GM12892 (cell line): ENCODE measurements around the gene GNA12.

Source experiments
- DNase-seq: peaks from one replicate; pipeline ENCODE4 v3.0.0; 2011; ENCODE audit not compliant: insufficient read length
- FAIRE-seq: peaks from 2 replicates; lab custom pipeline; 2011; peaks lifted over from hg19 to GRCh38; lab: Jason Lieb, UNC
- POLR2A ChIP-seq: IDR thresholded peaks from 2 replicates; pipeline ENCODE4 v1.6.1; 2011; ENCODE audit warnings: low read depth, low read length, control low read depth
- POLR2AphosphoS5 ChIP-seq: IDR thresholded peaks from 2 replicates; pipeline ENCODE4 v1.6.1; 2011; ENCODE audit warnings: low read depth, low read length, control low read depth
- TAF1 ChIP-seq: IDR thresholded peaks from 2 replicates; pipeline ENCODE4 v1.6.1; 2011; ENCODE audit warnings: low read depth, mild to moderate bottlenecking, control low read depth, low read length, borderline replicate concordance

The GNA12 gene

GRCh38 chr7:2760098-2760889, 83.8 kb downstream of the GNA12 start:
- DNase-seq (no peak), FAIRE-seq (no peak)
- TF ChIP-seq TAF1 (no peak), POLR2A (no peak), POLR2AphosphoS5 (no peak)

GRCh38 chr7:2759736-2760097, 84.4 kb downstream of the GNA12 start:
- DNase-seq (no peak), FAIRE-seq (no peak)
- TF ChIP-seq POLR2AphosphoS5 = no peak
- TF ChIP-seq TAF1 = no peak
- TF ChIP-seq POLR2A = no peak

- TF ChIP-seq POLR2AphosphoS5 (no peak), POLR2A (no peak), TAF1 (no peak)
- DNase-seq (no peak), FAIRE-seq (no peak)
Measured at GRCh38 chr7:2758673-2759616, 85.2 kb downstream of the GNA12 start.

- no peak for DNase-seq
- FAIRE-seq = peak; percentile 82
- TF ChIP-seq TAF1 (0 out of 2 replicates have a peak, but pooled peaks have one; percentile 30), POLR2AphosphoS5 (peak; percentile 56), POLR2A (no peak)
Measured at GRCh38 chr7:2757904-2758672, 86.0 kb downstream of the GNA12 start.

GRCh38 chr7:2757361-2757903, 86.7 kb downstream of the GNA12 start:
- no peak for DNase-seq

GRCh38 chr7:2755531-2755930, 88.6 kb downstream of the GNA12 start:
- no peak for TF ChIP-seq TAF1
- no peak for TF ChIP-seq POLR2A
- TF ChIP-seq POLR2AphosphoS5 = no peak
- FAIRE-seq = no peak

More at GRCh38 chr7:2757361-2757903, 86.7 kb downstream of the GNA12 start:
- no peak for FAIRE-seq
- TF ChIP-seq TAF1 = no peak
- no peak for TF ChIP-seq POLR2AphosphoS5
- no peak for TF ChIP-seq POLR2A

GRCh38 chr7:2754912-2755311, 89.2 kb downstream of the GNA12 start:
- FAIRE-seq = no peak
- no peak for TF ChIP-seq POLR2AphosphoS5
- no peak for DNase-seq

More at GRCh38 chr7:2755531-2755930, 88.6 kb downstream of the GNA12 start:
- no peak for DNase-seq

- no peak for FAIRE-seq
- DNase-seq = no peak
- TF ChIP-seq POLR2A (no peak), TAF1 (no peak), POLR2AphosphoS5 (no peak)
Measured at GRCh38 chr7:2754086-2754485, 90.0 kb downstream of the GNA12 start.

GRCh38 chr7:2753148-2753547, 91.0 kb downstream of the GNA12 start:
- FAIRE-seq = no peak

GRCh38 chr7:2751086-2751485, 93.0 kb downstream of the GNA12 start:
- no peak for TF ChIP-seq POLR2A
- TF ChIP-seq POLR2AphosphoS5 = no peak
- no peak for TF ChIP-seq TAF1
- DNase-seq = no peak
- no peak for FAIRE-seq

More at GRCh38 chr7:2753148-2753547, 91.0 kb downstream of the GNA12 start:
- TF ChIP-seq POLR2AphosphoS5 = no peak
- no peak for TF ChIP-seq POLR2A
- no peak for TF ChIP-seq TAF1
- DNase-seq = no peak
